NOMO-1 treated with DMSO at 0.1 percent for 48 hours (cell line): ENCODE data around the gene IMPACT.

Experiments
- DNase-seq: peaks from one replicate; lab custom pipeline; 2025; ENCODE audit not compliant: unreplicated experiment; lab: John Stamatoyannopoulos, UW

IMPACT gene

GRCh38 chr18:24421831-24422230, 4.6 kb upstream of the IMPACT start:
- DNase-seq: no peak

DNA sequence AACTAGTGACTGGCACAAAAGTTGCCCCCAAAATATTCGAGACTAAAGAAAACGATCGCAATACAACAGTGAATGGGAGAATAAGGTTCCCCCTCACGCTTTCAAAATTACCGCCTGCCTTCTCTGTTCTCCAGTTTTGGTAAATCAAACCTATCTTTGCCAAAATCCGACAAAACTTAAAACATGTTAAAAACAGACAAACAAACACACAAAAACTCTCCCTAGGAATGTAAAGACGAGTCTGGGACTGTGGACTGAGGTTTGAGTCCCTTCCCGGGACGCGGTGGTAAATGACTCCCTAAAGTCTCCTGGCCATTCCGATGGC, 435 bp upstream of the IMPACT start:
- no peak for DNase-seq

- DNase-seq: peak; percentile 0
Measured at GRCh38 chr18:24427484-24427883, 1.0 kb downstream of the IMPACT start.

GRCh38 chr18:24428709-24429108, 2.2 kb downstream of the IMPACT start:
- no peak for DNase-seq

DNA sequence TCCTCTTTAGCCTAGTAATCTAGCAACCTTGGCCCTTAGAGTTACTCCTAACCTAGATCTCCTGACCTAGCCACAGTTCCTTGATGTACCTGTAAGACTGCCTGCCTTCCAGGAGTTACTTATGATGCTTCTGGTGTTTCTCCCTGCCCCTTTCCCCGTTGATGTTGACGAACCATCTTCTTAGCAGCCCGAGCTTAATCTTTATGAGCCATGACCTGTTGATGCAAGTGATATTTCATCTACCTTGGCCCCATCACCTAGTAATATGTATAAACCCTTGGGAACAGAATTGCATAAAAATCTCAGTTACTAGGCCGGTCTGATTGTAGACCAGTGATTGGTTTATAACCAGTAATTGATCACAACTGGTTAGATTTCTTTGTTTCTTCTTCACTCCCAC, 2.7 kb downstream of the IMPACT start:
- DNase-seq: no peak

DNA sequence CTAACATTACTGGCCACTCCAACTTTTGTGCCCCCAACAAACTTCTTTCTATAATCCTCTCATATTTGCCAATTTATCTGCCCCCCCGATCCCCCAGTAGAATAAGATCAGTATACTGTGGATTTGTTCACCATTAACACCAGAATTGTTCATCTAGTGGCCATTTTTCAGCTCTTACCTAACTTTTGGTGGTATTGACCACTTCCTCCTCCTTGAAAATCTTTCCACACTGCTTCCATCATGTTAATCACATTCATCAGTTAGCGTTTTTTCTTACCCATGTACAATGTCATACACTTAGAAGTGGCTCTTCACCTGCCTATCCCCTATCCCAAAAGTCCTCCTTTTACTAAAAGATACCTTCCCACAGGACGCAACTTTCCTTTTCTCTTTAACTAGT, 6.1 kb downstream of the IMPACT start:
- peak; percentile 72 for DNase-seq

DNA sequence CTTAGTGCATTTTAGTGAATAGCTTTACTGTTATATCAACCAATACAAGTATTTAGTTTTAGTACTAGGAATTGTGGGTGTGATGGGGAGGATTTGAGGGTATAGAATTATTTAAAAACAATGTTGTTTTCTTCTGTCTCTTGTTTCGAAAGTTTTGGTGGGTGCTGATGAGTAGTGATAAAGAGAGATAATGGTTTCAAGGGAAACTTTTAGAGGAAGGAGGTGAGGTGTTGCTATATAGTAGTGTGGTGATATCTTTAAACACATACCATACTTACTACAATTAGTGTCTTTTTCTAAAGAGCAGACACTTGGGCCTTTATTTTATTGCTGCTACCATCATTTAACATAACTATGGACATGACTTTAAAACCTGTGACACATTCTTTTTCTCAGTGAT, 10.5 kb downstream of the IMPACT start:
- DNase-seq: no peak

- DNase-seq: peak; percentile 82
Measured at GRCh38 chr18:24443870-24444269, 17.4 kb downstream of the IMPACT start.

GRCh38 chr18:24446453-24446852, 20.0 kb downstream of the IMPACT start:
- DNase-seq: no peak

- DNase-seq: peak; percentile 15
Measured at GRCh38 chr18:24446953-24447538, 20.6 kb downstream of the IMPACT start.

DNA sequence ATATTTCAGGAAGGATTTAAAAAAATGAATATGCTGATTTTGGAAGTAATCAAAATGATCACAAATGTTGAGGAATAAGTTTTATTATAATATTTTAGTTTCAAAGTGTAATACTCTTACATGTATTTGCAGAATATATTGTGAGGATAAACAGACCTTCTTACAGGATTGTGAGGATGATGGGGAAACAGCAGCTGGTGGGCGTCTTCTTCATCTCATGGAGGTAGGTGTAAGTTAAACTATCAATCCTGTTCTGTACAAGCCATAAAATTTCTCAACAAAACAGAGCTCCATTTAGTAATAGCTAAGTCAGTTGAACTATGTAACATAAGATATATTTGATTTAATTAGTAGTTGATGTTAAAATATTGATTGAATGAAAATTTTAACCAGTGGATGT, 21.5 kb downstream of the IMPACT start:
- DNase-seq: no peak

DNA sequence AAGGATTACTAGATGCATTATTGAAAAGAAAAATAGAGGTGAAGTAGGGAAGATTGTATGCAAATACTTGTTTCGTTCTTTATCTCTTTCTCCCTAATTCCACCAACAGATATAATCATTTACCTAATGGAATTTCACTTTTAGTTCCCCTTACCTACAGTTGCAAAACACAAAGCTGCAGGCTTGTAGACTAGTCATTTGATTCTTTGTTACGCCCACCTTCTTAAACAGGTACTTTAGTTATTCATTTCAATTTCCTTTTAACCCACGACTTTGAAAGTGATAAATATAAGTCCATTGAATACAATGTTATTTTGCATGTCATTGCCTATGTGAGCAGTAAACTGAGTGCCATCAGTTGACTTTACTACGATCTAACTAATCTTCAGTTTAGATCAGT, 30.1 kb downstream of the IMPACT start:
- DNase-seq: no peak

GRCh38 chr18:24459772-24460171, 33.3 kb downstream of the IMPACT start:
- peak; percentile 45 for DNase-seq

GRCh38 chr18:24460388-24460787, 33.9 kb downstream of the IMPACT start, which contains the start of gene HRH4:
HRH4 (plus strand) TSS chr18:24460637; CDS start chr18:24460729, 92 bp downstream.
- DNase-seq: peak; percentile 48

GRCh38 chr18:24461996-24462395, 35.5 kb downstream of the IMPACT start:
- no peak for DNase-seq

GRCh38 chr18:24462838-24463775, 36.6 kb downstream of the IMPACT start:
- no peak for DNase-seq

DNA sequence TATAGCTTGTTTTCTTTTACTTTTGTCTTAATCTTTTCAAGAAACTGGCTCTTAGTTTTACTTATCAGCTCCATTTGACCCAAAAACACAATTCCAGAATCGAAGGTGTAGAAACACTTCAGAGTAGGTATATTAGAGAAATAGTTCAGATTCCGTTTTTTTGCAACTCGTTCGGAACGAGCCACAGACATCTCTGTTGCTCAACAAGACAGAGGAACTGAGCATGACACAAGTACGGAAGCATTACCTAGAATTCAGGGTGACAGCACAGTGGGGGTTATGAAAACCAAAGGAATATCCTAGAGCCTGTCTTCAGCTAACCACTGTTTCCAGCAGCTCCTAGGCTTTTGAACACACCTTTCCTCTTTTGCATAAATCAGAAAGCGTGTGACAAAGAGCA, 39.0 kb downstream of the IMPACT start:
- peak; percentile 84 for DNase-seq

DNA sequence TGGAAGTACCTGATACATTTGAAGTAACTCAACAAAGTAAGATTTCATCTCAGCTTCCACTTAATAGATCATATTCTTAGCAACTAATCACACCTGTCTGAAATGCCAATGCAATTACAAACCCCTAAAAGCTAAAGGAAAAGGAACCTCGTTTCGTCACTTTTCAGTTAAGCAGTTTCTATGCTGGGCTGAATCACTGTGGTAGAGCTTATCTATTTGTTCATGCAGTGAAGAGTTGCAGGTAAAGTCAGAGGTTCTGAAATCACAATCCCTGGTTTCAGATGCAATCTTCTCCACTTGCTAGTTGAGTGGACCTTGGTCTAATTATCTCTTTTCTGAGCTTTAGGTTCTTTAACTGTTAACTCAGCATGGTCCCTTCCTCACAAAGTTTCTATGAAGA, 40.3 kb downstream of the IMPACT start:
- DNase-seq: peak; percentile 61

DNA sequence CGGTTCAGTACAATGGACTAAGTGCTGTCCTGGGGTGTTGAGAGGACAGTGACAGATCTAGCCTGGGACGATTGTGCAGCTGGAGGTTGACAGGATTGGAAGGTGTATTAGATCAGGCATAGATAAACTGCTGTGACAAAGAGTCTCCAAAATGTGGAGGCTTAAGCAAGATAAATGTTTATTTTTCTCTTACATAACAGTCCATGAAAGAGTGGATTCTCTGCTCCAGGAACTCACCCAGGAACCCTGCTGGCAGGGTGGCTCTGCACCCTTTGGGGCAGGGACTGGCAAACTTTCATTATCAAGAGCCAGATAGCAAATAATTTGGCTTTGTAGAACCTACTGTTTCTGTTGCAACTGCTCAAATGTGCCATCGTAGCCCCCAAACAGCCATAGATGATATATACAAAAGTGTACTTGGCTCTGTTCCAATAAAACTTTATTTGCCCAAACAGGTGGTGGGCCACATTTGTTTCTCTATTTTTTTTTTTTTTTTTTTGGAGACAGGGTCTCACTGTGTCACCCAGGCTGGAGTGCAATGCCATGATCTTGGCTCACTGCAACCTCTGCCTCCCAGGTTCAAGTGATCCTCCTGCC, 43.6 kb downstream of the IMPACT start:
- DNase-seq: no peak

DNA sequence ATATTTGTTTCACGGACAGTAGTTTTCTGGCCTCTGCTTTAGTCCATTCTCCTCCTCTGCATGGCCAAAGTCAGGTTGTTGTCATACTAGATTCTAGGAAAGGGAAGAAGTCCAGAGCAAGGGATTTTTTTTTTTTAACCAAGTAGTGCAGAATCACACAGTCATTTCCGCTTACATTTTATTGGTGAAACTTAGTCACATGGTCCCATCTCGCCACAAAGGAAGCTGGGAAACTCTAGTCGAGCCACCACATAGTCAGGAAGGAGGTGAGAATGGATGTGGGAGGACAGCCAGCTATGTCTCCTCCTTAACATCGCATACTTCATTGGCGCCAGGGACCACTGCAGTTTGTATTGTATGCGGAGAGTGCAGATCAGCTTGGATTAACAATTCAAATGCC, 44.3 kb downstream of the IMPACT start:
- no peak for DNase-seq

DNA sequence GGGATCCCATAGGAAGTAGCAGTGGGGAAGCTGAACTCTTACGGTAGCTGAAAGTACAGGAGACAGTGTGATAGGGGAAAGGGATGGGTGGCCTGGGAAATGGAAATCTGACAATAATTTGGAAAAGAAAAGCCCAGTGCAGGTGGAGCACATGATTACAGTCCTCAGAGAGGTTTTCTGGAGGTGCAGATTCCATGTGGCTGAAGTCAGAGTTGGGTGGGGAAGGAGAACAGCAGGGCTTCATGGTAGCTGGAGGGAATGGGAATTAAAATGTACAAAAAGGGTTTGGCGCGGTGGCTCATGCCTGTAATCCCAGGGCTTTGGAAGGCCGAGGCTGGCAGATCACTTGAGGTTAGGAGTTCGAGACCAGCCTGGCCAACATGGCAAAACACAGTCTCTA, 46.1 kb downstream of the IMPACT start:
- DNase-seq: no peak

DNA sequence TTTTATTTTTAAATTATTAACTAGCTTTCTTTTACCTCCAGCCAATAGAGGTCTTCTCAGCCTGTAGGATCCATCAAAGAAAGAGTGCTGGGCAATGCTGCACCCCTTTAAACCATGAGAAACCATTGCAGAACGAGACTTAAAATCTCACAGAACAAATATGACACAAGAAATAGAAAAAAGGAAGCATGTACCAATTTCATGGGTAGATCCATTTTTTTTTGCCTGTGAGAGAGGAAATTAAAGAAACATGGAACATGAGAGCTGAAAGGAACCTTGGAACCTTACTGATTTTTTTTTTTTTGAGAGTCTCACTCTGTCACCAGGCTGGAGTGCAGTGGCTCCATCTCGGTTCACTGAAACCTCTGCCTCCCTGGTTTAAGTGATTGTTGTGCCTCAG, 47.9 kb downstream of the IMPACT start:
- DNase-seq: peak; percentile 27
